GM12878 (cell line): Measurements from ENCODE around the gene P3H1. TPM values are rescaled to one million over a fixed set of nuclear protein-coding genes. Genes with fewer than 3 reads are reported as not detected.

Experiments used
- ATAC-seq: fragments of 200-7000 bp; cut with Tn5 transposase; 3 replicates; pipeline ENCODE4 v1.9.1; 2020; ENCODE audit warnings: mild to moderate bottlenecking, moderate library complexity
- BruUV-seq: library from RNA; stranded (reverse); fragments of 400-500 nt; replicated peaks from 2 replicates; lab custom pipeline; 2021; lab: Mats Ljungman, UMichigan
- CTCF ChIA-PET: fragments of 300-600 bp; sonication (Branson Sonifier 250); formaldehyde crosslinking; extraction: SDS; loops from one replicate; lab custom pipeline; 2021; ENCODE audit warnings: inconsistent platforms; lab: Yijun Ruan, JAX
- POLR2A ChIA-PET: fragments of 350-600 bp; formaldehyde crosslinking; extraction: SDS; loops from one replicate; lab custom pipeline; 2021; ENCODE audit warnings: inconsistent platforms; lab: Charles Lee
- RAD21 ChIA-PET: fragments of 300-600 bp; sonication (Branson Sonifier 250); formaldehyde crosslinking; loops from one replicate; lab custom pipeline; 2023; ENCODE audit warnings: antibody characterized with exemption; ENCODE audit not compliant: unreplicated experiment; lab: Charles Lee
- SMC1A ChIA-PET: fragments of 300-600 bp; sonication (Branson Sonifier 250); formaldehyde crosslinking; loops from one replicate; lab custom pipeline; 2023; ENCODE audit not compliant: unreplicated experiment, uncharacterized antibody; lab: Charles Lee
- DNase-seq: peaks from one replicate; pipeline ENCODE4 v3.0.0-alpha.2; 2011; ENCODE audit warnings: low read depth, low spot score
- FAIRE-seq: peaks from 3 replicates; lab custom pipeline; 2011; peaks lifted over from hg19 to GRCh38; lab: Jason Lieb, UNC
- H2AFZ ChIP-seq: 2 replicates; pipeline ENCODE4 v1.6.0; 2011; ENCODE audit warnings: low read depth, low read length, control low read depth; ENCODE audit not compliant: control insufficient read depth
- H3K27ac ChIP-seq: 2 replicates; pipeline ENCODE4 v1.5.1; 2011; ENCODE audit warnings: control low read depth; ENCODE audit not compliant: control insufficient read depth, insufficient read depth
- H3K27me3 ChIP-seq, 2 experiments: replicated peaks in 1 of 2; 2 replicates each; pipeline versions ENCODE4 v1.6.0 to v1.6.1; 2011; ENCODE audit warnings: low read length in 1 of 2; ENCODE audit not compliant: control insufficient read depth in 2 of 2, insufficient read depth in 2 of 2
- H3K36me3 ChIP-seq, 2 experiments: 2 replicates each; pipeline ENCODE4 v1.5.1; 2011; ENCODE audit warnings: low read length in 1 of 2; ENCODE audit not compliant: control insufficient read depth in 2 of 2, insufficient read depth in 2 of 2
- H3K4me1 ChIP-seq: 2 replicates; pipeline ENCODE4 v1.6.1; 2011; ENCODE audit warnings: mild to moderate bottlenecking, low read length, moderate library complexity, mixed read lengths; ENCODE audit not compliant: control insufficient read depth, insufficient read depth
- H3K4me2 ChIP-seq: 2 replicates; pipeline ENCODE4 v1.6.0; 2011; ENCODE audit warnings: control low read depth; ENCODE audit not compliant: control insufficient read depth, insufficient read depth
- H3K4me3 ChIP-seq: fragments of 200-600 bp; sonication (generic); 2 replicates; pipeline ENCODE4 v1.5.1; 2016
- H3K79me2 ChIP-seq: 2 replicates; pipeline ENCODE4 v1.6.0; 2011; ENCODE audit warnings: low read length; ENCODE audit not compliant: control insufficient read depth, insufficient read depth
- H3K9ac ChIP-seq: 2 replicates; pipeline ENCODE4 v1.8.0; 2011; ENCODE audit warnings: low read length, control low read depth, mixed read lengths; ENCODE audit not compliant: control insufficient read depth, insufficient read depth
- H3K9me3 ChIP-seq: replicated peaks from 3 replicates; pipeline ENCODE4 v1.5.1; 2011; ENCODE audit warnings: mild to moderate bottlenecking, low read length; ENCODE audit not compliant: control insufficient read depth, insufficient read depth
- H4K20me1 ChIP-seq: 2 replicates; pipeline ENCODE4 v1.6.0; 2011; ENCODE audit not compliant: control insufficient read depth, insufficient read depth
- CTCF ChIP-seq, 3 experiments: IDR thresholded peaks in 2 of 3; conservative IDR thresholded peaks in 1 of 3; 2 replicates each; pipeline ENCODE4 v1.5.1; 2011; ENCODE audit warnings: low read depth in 3 of 3, low read length in 3 of 3, mild to moderate bottlenecking in 3 of 3, control low read depth in 2 of 3, moderate library complexity in 2 of 3, inconsistent platforms in 1 of 3, mixed read lengths in 1 of 3; ENCODE audit not compliant: control insufficient read depth in 2 of 3, insufficient read depth in 1 of 3; ENCODE audit errors: extremely low read depth in 1 of 3
- ZBTB4 ChIP-seq: fragments of 450-650 bp; formaldehyde crosslinking; IDR thresholded peaks from 2 replicates; pipeline ENCODE4 v1.4.0; 2022; ENCODE audit warnings: mild to moderate bottlenecking, moderate library complexity
- WGBS: methylation state at CpG from one replicate; pipeline ENCODE4 v1.1.6; 2016; ENCODE audit warnings: low lambda C conversion rate; ENCODE audit not compliant: insufficient replicate concordance, insufficient coverage; ENCODE audit errors: missing lambda C conversion rate; 5-methylcytosine and 5-hydroxymethylcytosine counted together
- in situ Hi-C: fragments of 300-500 bp; cut with MboI; formaldehyde crosslinking; loops from 9 replicates; pipeline ENCODE4 v1.14.3; 2018; ENCODE audit warnings: mixed read lengths
- intact Hi-C: fragments of 100-400 bp; cut with micrococcal nuclease; formaldehyde crosslinking; loops from one replicate; pipeline ENCODE4 v1.14.2; 2022; ENCODE audit not compliant: unreplicated experiment
- polyA plus RNA-seq, 11 experiments: library from polyadenylated mRNA; depleted of rRNA in 4 of 11; unstranded in 6 of 11; stranded (reverse) in 5 of 11; fragments of >200 nt; fragmentation: Nextera tagmentation in 4 of 11; fragmentation: Illumina TruSeq in 1 of 11; extraction: Ambion mirVana in 4 of 11; extraction: Trizol in 1 of 11; gene quantifications; 1 replicate in 1 of 11; 2 replicates in 10 of 11; pipeline versions ENCODE4 v1.2.1 to v1.2.3, GENCODE V29; 2011 to 2016; ENCODE audit warnings: inconsistent platforms in 2 of 11, missing spikeins in 2 of 11, low read depth in 1 of 11
- total RNA-seq, 4 experiments: library from RNA; depleted of rRNA in 3 of 4; stranded (reverse); fragments of >200 nt in 3 of 4; fragmentation: Illumina TruSeq in 1 of 4; extraction: Trizol in 1 of 4; gene quantifications; 2 replicates each; pipeline versions ENCODE4 v1.2.1 to v1.2.3, GENCODE V29; 2013 to 2021

The P3H1 gene
- total and polyA plus RNA-seq, 10 of the 15 experiments (the other 5 are each of a cell fraction or from before 2014, with no cell fraction given), result 0.72 to 42.4 (median 26.0) TPM

GRCh38 chr1:42736152-42736551, 30.7 kb downstream of the P3H1 start:
- Histone ChIP-seq H3K27me3 (no peaks in the 10 kb centered on the region), H2AFZ (no peak overlapping the region), H3K4me2 (no peak overlapping the region), H3K4me1 (peaks cover 11% of the 10 kb centered on the region), H3K4me3 (no peak overlapping the region), H3K9ac (no peak overlapping the region), H3K79me2 (no peaks in the 10 kb centered on the region), H3K36me3 (no peaks in the 10 kb centered on the region), H4K20me1 (no peaks in the 10 kb centered on the region), H3K27ac (no peak overlapping the region), H3K9me3 (no peaks in the 10 kb centered on the region)
- RAD21 ChIA-PET, result no interaction called here
- BruUV-seq, result no TSS peak
- 50% methylated on average over 2 of the region's 4 CpGs for WGBS
- SMC1A ChIA-PET, result no interaction called here
- CTCF ChIA-PET, result no interaction called here
- intact Hi-C loops (no loop called here), in situ Hi-C loops (loop anchor here (10.0 kb wide), 1 partner anchor 141 kb away; no protein-coding TSS in a partner anchor)
- TF ChIP-seq ZBTB4 (CRISPR knock-in tag) (no peak), CTCF (IDR thresholded peaks at IDR 0.05 in 2 of 3, conservative IDR thresholded peaks at IDR 0.05 in 1 of 3; ENCODE audit: control insufficient read depth in 2 of 3, extremely low read depth in 1 of 3, insufficient read depth in 1 of 3, low read depth in 3 of 3, low read length in 3 of 3) (peak in 2 of 3 experiments; percentile 7 to 40; a peak in 1 of 6 replicates)
- POLR2A ChIA-PET, result no interaction called here
- FAIRE-seq (no peak), ATAC-seq (peak; percentile 69), DNase-seq (no peak)
